ENCODE measurements around the gene MAP3K20.
"Not testable (repeated sequence)": the region's sequence is repeated elsewhere in the genome, so short reads cannot be mapped to it uniquely, and the experiment has no call there.

MAP3K20 gene

DNA sequence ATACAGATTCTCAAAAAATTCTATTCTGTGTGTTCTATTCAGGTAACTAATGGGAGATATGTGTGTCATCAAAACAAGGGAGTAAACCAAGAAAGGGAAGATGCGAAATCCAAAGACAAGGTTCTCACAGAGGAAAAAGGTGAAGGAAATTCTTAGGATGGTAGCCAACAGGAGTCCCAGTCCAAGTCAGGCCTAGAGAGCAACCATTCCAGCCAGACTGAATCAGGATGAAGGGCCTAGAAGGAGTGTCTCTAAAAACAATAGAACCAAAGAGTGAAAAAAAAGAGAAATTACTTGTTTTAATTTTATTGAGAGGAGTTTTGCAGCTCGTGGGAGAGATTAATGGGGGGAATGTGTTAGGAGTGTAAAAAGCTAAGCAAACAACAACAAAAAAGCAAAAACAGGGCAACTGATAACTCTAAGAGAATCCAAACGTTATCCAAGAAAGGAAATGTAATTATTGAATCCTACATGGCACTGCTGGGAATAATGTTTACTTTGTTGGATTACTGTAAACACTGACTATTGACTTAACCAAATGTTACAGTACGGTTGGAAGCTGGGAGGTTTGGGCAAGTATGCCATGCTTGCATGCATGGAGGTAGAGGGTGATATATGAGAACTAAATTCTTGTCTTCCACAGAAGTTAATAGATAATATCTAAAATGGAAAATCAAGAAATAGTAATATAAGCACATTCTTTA, 12.3 kb downstream of the MAP3K20 start:
- no peak for DNase-seq

DNA sequence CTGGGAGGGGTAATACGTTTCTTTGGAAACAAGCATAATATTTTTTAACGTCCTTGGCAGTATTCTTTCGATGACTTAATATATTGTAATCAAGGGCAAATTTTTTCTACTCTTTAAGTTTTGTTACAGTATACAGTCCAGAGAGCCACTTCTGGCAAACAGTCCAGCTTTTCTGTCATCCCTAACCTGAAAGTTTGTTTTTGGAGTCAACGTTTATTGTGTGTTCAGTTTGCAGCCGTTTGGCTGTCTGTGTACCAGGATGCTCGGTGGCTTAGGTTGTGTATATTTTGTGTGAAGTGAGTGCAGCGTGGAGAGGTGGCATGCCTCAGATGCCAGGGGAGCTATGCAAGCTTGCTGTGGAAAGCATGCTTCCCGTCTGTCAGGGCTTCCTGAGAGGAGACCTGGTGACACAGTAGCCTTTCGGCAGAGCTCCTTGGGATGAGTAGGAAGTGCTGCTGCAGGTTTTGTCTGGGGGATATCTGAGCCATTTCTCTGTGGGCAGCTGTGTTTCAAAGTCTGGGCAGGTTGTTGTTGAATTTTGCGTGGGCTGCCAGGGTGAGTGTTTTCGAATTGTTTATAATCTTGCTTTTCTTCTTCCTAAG, 14.7 kb downstream of the MAP3K20 start:
- no peak for DNase-seq

DNA sequence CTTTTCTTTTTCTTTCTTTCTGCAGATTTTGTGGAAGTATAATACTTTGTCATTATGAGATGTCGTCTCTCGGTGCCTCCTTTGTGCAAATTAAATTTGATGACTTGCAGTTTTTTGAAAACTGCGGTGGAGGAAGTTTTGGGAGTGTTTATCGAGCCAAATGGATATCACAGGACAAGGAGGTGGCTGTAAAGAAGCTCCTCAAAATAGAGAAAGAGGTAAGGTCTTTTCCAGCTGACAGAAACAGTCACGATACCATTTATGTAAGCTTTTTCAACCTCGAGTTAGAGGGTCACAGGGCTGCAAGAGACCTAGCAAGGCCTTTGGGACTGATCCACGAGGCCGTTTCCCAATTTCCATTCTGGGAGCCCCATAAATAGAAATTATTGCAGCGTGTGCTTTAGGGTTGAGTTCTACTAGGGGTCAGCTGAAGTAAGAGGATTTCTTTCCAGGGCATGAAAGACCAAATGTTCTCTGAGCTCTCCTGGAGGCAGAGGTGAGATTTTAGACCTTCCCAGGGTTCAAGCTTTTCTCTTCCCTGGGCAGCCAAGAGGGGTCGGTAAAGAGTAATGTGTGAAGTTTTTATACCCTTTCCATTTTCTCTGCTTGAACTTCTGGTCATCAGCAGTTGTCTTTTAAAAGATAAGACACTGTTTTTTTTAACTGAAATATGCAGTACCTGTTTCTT, 15.5 kb downstream of the MAP3K20 start:
- DNase-seq = no peak

DNA sequence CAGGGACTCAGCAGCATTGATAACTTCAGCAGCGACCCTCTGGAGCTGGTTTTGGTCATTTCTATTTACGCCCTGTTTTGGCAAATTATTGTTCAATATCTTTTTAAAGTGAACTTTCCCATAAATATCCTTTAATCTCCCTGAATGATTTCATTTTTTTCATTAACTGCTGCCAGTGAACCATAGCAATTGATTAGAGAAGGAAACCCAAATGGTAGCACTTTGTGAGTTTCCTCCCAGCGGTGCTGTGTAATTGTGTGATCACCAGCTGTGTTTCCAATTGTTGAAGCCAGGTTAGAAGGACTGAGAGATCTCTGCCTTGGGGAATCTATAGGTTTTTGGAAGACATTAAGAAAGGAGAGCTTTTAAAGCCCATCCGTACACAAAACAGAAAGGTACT, 16.3 kb downstream of the MAP3K20 start:
- no peak for DNase-seq

DNA sequence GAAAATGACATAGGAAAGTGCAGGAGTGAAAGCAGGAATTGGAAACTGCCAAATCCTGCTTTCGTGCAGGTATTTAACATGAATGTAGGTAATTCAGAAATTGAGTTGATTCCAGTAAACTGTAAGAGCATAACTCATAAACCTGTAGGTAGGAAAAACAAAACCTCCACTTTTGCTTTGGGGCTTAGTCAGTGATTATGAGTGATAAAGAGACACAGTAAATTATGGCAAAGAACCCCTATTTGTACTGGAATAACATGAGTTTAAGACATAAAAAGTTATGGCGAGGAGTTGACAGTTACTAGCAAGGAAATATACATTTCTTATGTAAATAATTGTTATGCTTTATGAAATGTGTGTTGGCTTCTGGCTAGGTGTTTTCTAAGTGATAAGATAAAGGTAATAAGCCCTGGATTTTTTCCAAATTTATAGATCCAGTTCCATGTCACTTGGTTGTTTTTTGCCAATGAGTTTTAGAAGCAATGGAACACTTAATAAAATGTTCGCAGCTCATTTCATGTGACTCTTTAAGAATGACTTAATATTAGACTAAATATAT, 17.3 kb downstream of the MAP3K20 start:
- DNase-seq = no peak

DNA sequence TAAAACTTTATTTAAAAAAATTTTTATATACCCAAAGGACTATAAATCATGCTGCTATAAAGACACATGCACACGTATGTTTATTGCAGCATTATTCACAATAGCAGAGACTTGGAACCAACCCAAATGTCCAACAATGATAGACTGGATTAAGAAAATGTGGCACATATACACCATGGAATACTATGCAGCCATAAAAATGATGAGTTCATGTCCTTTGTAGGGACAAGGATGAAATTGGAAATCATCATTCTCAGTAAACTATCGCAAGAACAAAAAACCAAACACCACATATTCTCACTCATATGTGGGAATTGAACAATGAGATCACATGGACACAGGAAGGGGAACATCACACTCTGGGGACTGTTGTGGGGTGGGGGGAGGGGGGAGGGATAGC, 18.0 kb downstream of the MAP3K20 start:
- DNase-seq = not testable (repeated sequence)

DNA sequence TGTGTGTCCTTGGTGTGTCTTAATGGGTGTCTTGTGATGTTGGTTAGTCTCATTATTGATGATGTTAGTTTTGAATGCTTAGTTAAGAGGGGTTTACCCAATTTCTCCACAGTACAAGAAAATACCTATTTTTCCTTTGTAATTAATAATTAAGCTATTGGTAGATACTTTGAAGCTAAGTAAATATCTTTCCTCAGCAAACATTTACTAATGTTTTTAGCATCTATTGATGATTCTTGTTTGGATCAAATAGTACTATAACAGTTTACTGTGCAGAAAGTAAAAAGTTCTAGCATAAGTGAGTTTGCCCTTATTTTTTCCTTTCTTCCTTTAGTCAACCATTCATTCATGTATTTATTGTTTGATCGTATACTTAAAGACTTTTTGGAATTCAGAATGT, 19.1 kb downstream of the MAP3K20 start:
- no peak for DNase-seq

DNA sequence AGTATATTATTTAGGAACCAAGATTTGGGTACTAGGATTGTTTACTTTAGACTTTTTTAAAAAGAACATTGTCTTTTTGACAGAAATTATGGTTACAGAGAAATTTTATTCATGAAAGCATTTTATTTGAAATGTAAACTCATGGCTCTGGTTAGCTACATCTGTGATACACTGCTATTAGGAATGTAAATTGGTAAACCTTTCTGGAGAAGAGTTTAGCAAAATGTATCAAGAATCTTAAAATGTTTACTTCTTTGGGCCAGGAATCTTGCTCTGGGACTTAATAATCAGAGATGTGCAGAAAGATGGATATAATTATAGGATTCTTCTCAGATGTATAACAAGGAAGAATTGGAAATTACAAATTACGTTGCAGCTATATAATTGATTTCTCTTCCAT, 19.7 kb downstream of the MAP3K20 start:
- DNase-seq = no peak

DNA sequence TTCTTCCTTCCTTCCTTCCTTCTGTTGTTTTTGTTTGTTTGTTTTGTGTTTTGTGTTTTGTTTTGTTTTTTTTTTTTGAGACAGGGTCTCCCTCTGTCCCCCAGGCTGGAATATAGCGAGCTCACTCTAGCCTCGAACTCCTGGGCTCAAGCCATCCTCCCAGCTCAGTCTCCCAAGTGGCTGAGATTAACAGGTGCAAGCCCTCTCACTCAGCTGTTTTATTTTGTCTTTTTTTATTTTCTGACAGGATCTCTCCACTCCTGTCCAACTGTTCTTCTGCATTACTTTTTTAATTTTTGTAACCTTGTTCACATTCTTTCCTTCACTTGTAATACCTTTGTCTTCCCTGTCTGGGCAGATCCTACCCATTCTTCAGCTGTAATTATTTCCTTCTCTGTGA, 23.6 kb downstream of the MAP3K20 start:
- DNase-seq = no peak

DNA sequence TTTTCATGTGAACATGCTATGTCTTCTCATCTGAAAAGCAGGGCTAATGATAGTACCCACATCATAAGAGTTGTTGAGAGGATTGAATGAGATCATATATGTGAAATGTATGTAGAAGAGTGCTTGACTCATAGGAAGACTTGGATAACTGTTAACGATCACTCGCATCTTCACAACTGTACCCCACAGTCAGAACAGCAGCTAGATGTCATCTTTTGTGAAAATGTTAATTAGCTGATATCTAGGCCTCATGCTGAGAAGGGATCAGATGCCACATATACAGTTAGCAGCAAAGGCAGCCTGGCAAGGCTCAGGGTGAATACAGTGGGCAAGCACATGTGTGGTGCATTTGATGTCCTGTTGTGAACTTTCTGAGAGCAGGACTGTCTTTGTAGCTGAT, 24.2 kb downstream of the MAP3K20 start:
- DNase-seq = no peak

DNA sequence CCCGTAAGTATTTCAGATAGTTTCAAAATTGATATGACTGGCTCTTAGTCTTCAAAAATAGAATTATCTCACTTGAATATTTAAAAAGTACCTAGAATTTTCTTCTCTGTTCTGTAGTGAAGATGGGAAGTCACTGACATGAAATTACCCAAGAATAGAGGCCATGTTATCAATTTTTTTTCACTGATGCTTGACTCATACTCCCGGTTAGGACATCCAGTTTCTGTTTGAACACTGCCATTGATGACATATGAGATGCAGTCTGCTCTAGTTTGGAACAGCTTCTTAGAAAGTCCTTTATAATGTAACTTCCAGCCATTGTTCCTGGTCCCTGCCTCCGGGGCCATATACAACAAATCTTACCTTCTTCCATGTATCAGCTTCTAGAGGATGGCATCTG, 26.0 kb downstream of the MAP3K20 start:
- DNase-seq = no peak

DNA sequence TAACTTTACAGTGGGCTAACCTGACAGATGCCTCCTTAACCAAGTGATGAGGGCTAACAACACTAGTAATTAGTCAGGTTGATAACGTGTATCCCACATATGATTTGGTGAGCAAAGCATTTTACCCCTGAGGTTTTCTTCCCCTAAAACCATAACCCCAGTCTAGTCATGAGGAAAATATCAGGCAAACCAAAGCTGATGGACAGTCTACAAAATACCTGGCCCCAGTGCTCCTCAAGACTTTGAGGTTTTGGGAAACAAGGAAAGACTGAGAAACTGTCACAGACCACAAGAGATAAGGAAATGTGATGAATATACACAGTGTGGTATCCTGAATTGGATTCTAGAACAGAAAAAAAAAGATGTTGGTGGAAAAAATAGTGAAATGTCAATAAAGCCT, 28.5 kb downstream of the MAP3K20 start:
- no peak for DNase-seq

DNA sequence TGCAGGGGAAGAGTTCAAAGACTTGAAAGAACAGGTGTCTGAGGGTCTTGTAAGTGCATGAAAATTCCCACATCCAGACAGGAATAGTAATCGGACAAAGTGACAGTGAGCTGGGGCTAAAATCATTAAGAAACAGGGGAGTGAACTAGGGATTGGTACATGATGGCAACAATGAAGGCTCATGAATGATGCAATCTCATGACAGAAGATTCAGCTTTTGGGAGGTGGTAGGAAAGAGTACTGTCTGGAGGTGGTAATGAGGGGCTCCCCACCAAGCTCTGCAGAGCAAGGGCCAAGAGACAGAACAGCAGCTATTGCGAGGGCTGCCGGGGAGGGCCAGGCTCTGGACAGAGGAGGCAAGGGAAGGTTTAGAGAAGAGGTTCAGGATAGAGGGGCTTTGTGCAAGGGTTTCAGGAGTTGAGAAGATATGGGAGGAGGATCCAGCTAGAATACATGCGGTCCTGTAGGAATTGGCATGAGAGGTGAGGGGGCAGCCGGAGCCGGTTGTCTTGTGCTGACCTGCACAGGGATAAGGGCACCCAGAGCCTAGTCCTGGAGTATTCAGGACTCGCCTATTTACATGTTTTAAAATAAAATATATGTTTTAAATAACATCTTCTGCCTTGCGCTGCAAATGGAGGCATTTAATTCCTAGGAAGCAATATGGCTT, 31.4 kb downstream of the MAP3K20 start:
- no peak for DNase-seq

DNA sequence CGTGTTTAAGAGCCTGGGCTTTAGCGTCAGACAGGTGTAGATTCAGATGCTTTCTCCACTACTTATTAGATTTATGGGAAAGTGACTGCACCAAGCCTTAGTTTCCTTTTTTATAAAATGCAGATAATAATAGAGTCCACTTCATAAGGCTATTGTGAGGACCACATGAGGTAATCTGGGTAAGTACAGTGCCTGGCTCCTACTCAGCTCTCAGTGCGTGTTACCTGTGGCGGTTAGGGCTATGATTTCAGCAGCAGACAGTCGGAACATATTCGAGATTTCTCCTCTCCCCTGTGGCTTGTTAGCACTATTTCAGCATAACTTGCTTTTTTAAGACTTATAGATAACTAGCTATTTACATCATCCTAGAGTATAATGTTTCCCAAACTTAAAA, 32.0 kb downstream of the MAP3K20 start:
- DNase-seq = no peak

DNA sequence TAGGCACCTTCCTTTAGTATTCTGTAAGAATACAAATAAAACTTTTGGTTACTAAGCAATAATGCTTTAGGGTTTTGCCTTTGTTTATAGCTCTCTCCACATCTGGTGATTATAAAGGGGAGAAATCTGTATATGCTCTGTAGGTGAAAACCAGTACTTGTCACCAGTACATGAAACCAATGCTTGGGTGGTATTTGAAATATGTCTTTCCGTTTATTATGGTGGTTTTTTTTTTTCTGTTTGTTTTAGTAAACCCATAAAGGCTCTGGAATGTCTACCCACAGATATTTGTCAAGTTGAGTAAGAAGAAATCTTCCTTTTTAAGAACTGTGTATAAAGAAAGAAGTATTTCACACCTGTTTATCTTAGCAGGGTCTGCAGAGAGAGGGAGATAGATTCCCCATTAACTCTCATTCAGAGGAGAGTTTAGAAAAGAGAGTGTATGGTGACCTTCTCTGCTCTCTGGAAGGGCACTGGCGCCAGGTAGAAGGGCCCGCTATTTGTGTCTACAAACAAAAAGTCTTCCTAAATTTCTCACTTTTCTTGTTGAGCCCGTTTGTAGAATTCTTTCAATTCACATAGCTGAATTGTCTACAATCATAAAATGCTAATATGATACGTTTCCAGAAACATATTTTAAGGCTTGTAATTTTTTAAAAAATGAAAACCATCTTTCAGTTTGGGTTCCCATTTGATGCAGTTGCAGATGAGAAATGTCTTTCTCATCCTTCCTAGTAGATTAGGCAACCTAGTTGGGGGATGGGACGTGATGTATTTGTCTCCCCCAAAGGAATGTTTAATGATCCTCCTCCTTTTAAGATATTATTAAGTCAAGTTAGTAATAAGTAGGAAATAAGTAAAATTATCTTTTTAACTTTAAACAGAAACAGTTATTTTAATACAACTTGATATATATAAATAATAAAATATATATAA, 33.9 kb downstream of the MAP3K20 start:
- no peak for DNase-seq

DNA sequence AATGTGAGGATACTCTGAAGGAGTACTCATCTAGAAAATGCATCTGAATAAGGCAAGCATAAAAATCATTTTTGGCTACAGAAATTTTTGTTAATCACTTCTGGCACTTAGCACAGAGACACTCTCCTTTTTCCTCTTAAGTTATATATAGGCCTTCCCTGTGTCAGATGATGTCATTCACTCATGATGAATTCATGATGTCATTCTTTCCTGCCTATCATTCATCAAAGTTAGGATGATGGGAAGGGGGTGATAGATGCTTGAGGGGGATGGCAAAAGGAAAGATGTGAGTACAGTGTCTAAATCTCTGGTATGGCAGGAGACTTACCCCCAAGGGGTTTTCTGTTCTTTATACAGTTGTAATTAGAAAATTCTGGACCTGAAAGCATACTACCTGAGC, 42.0 kb downstream of the MAP3K20 start:
- DNase-seq = no peak

DNA sequence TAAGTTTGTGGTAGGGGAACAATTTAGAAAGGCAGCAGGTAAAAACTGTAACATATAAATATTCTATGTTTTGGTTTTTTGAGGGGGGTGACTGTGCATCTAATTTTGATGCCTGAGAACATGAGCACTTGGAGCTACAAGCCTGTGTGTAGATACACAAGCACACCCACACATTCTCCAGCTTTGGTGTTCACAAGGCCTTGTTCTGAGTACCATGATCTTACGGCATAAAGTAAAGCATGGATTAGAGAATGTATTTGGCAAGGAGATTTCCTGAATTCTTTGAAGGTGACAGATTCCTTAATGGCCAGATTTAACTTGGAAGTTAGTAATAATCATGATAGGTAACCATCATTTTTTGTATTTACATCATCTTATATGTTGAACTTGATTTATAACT, 42.7 kb downstream of the MAP3K20 start:
- DNase-seq = no peak

DNA sequence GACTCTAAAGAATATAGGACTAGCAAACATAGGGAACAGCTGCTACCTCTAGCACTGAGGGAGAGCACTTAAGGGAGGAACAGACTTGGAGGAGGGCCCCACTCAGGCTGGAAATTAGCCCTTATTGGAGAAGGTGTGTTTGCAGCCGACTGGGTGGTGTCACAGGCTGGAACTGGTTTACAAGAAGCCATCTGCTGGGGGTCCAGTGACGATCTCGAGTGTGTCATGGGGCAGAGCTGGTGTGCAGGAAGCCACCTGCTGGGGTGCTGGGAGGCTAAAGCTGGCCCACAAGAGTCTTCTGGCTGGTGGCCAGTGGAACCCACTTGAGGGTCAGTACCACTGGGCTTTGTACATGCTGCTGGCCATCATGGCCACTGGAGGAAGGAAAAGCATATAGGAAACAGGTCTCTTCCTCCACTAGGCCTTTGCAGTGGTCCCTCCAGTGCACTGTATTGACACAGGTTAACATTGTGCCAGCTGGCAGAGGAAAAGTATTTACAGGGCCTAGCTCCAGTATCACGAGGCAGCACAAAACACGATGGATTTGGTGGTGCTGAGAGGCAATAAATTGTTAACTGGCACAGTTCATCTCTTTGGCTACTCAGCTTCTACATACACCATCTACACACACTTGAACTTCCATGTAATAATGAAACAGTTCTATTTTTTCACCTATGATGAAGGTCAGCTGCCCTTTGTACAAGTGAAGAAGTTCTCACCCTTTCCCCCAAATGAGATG, 43.6 kb downstream of the MAP3K20 start:
- no peak for DNase-seq

DNA sequence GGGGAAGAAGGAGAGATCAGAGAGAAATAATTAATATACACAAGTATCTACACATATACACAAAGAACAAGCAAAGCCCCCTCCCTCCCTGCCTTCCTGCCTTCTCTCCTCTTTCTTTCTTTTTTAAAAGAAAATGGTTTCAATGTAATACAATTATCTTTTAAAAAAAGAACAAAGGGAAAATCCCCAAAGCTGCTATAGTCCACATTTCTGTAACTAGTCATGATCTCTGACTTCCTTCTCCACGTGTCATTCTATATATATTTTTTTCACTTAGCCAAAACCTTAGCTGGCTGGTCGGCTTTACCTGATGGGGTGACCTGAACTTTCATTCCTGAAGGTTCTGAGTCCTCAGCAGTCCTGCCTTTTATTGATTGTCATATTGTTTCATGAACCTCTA, 44.3 kb downstream of the MAP3K20 start:
- DNase-seq = no peak

DNA sequence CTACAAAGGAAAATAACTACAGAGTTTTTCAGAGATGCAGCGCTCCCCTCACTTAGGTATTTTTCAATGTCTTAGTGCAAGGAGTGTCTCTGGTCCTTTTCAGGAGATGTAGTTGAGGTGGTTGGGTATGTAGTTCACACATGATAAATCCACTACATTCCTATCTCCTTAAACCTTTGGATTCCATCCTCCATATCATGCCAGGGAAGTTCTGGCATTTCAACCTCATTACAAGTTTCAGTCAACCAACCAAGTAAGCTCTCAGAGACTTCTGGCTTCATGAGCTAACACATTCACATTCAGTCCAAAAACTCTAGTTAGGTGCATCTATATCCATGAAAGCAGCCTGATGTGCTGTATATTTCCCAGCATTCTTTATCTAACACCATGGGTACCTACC, 47.3 kb downstream of the MAP3K20 start:
- DNase-seq = no peak

DNA sequence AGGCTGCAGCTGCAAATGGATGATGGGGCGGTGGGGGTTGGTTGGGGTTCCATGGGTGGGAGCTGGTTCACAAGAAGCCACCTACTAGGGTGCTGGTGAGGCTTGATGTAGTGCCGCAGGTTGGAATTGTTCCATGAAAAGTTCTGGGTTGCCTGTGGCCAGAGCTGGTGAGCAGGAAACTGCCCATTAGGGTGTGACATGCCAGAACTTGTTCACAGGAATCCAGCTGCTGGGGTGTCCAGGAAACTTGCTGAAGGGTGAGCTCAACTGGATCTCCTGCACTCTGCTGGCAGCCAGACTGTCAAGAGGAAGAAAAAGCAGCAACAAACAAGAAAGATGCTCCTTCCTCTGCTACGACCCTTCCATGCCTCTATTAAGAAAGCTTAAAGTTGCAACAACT, 48.8 kb downstream of the MAP3K20 start:
- no peak for DNase-seq

DNA sequence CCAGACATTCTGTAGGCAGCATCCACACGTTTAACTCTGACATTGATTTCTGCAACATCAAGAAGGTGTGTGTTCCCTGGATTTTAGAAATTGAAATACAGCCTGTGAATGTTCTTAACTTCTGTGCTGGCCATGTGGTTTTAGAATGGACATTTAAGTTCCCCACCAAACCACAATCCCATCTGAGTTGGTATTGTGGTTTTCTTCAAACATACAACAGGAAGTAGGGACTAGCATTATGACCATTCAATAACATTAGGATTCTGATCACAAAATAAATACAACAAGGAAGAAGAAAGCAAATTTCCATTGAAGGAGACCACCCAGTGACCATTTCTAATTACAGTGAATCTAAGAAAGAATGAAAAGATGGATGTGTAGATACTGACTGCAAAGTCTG, 51.2 kb downstream of the MAP3K20 start:
- no peak for DNase-seq
